Ishikawa (cell line): ENCODE measurements around the gene HOXA3.
A peak's percentile ranks its signal among the peaks of the same experiment; 100 is the strongest.

Experiments used
- CEBPB ChIP-seq: IDR thresholded peaks from 2 replicates; pipeline ENCODE4 v1.6.1; 2012
- CREB1 ChIP-seq: IDR thresholded peaks from 2 replicates; pipeline ENCODE4 v1.6.1; 2012; ENCODE audit warnings: low read depth
- EGR1 ChIP-seq: IDR thresholded peaks from 2 replicates; pipeline ENCODE4 v1.6.1; 2012
- EP300 ChIP-seq: IDR thresholded peaks from 2 replicates; pipeline ENCODE4 v1.6.1; 2012; ENCODE audit warnings: borderline replicate concordance
- FOXM1 ChIP-seq: IDR thresholded peaks from 2 replicates; pipeline ENCODE4 v1.6.1; 2012; ENCODE audit warnings: low read depth, borderline replicate concordance
- MAX ChIP-seq: IDR thresholded peaks from 2 replicates; pipeline ENCODE4 v1.6.1; 2012
- NFIC ChIP-seq: IDR thresholded peaks from 2 replicates; pipeline ENCODE4 v1.6.1; 2012
- RAD21 ChIP-seq: IDR thresholded peaks from 2 replicates; pipeline ENCODE4 v1.6.1; 2012; ENCODE audit warnings: low read depth
- REST ChIP-seq: IDR thresholded peaks from 2 replicates; pipeline ENCODE4 v1.6.1; 2012; ENCODE audit warnings: low read depth, mild to moderate bottlenecking
- TAF1 ChIP-seq: IDR thresholded peaks from 2 replicates; pipeline ENCODE4 v1.6.1; 2012; ENCODE audit warnings: low read depth, mild to moderate bottlenecking
- TCF12 ChIP-seq: IDR thresholded peaks from 2 replicates; pipeline ENCODE4 v1.6.1; 2012; ENCODE audit warnings: low read depth
- TEAD4 ChIP-seq: IDR thresholded peaks from 2 replicates; pipeline ENCODE4 v1.6.1; 2012
- USF1 ChIP-seq: IDR thresholded peaks from 2 replicates; pipeline ENCODE4 v1.6.1; 2012
- YY1 ChIP-seq: IDR thresholded peaks from 2 replicates; pipeline ENCODE4 v1.6.1; 2012; ENCODE audit warnings: low read depth
- ZBTB7A ChIP-seq: IDR thresholded peaks from 2 replicates; pipeline ENCODE4 v1.6.1; 2012; ENCODE audit warnings: low read depth

Gene HOXA3

GRCh38 chr7:27185854-27186667, 33.7 kb upstream of the HOXA3 start:
- TF ChIP-seq USF1, result no peak
- no peak for TF ChIP-seq ZBTB7A
- no peak for TF ChIP-seq REST
- TF ChIP-seq EP300, result no peak
- no peak for TF ChIP-seq YY1
- TF ChIP-seq CEBPB, result no peak
- no peak for TF ChIP-seq RAD21
- TF ChIP-seq CREB1, result no peak
- no peak for TF ChIP-seq MAX
- no peak for TF ChIP-seq EGR1

GRCh38 chr7:27185013-27185853, 32.9 kb upstream of the HOXA3 start, which contains the start of gene HOXA11:
Gene HOXA11, minus strand, starts transcription at chr7:27185232. Its CDS starts 88 bp downstream, at chr7:27185144.
- TF ChIP-seq TAF1 (no peak), USF1 (peak; percentile 59)

- TF ChIP-seq CREB1, result no peak
- TF ChIP-seq CEBPB, result no peak
- TF ChIP-seq EGR1, result peak; percentile 50; the same call in 1 of the 2 replicates
- TF ChIP-seq YY1, result 0 out of 2 replicates have a peak, but pooled peaks have one; percentile 22
- TF ChIP-seq TAF1, result peak; percentile 40; the same call in 1 of the 2 replicates
- TF ChIP-seq TEAD4, result no peak
- TF ChIP-seq ZBTB7A, result peak; percentile 64; the same call in 1 of the 2 replicates
- peak; percentile 48 for TF ChIP-seq MAX
- no peak; the same call in 1 of the 2 replicates for TF ChIP-seq NFIC
Measured at GRCh38 chr7:27184337-27185012, 32.1 kb upstream of the HOXA3 start.

GRCh38 chr7:27183682-27184336, 31.4 kb upstream of the HOXA3 start:
- TF ChIP-seq USF1 (peak; percentile 74), CREB1 (no peak), MAX (peak; percentile 71), NFIC (no peak)

- TF ChIP-seq RAD21 (no peak), FOXM1 (no peak), YY1 (no peak), MAX (no peak), TEAD4 (no peak), TAF1 (no peak), TCF12 (no peak), EP300 (no peak), ZBTB7A (no peak), NFIC (no peak), EGR1 (no peak), CREB1 (no peak), CEBPB (no peak), REST (no peak), USF1 (no peak)
Measured at GRCh38 chr7:27182861-27183681, 30.7 kb upstream of the HOXA3 start.
